Retina (tissue), 1 donor: ENCODE measurements around the gene MOG.
"Not testable (repeated sequence)": the region's sequence is repeated elsewhere in the genome, so short reads cannot be mapped to it uniquely, and the experiment has no call there.

Experiments used
- DNase-seq: peaks from one replicate; pipeline ENCODE4 v3.0.0-alpha.2; 2016

Gene MOG

GRCh38 chr6:29641430-29642148 lies 15.3 kb upstream of the MOG start:
- DNase-seq: no peak

- no peak for DNase-seq
Measured at GRCh38 chr6:29647927-29648642, 8.8 kb upstream of the MOG start.

GRCh38 chr6:29649701-29650673 lies 6.9 kb upstream of the MOG start:
- peak; percentile 97 for DNase-seq

GRCh38 chr6:29651413-29652197 lies 5.3 kb upstream of the MOG start:
- DNase-seq: no peak

- DNase-seq: no peak
Measured at GRCh38 chr6:29652198-29652584, 4.7 kb upstream of the MOG start.

GRCh38 chr6:29653452-29654038 lies 3.3 kb upstream of the MOG start:
- peak; percentile 50 for DNase-seq

- DNase-seq: no peak
Measured at GRCh38 chr6:29655658-29656057, 1.2 kb upstream of the MOG start.

- DNase-seq: no peak
Measured at GRCh38 chr6:29656157-29656556, 735 bp upstream of the MOG start.

GRCh38 chr6:29661071-29661470 lies 4.2 kb downstream of the MOG start:
- DNase-seq: no peak

- DNase-seq: not testable (repeated sequence)
Measured at GRCh38 chr6:29661502-29662141, 4.7 kb downstream of the MOG start.

- no peak for DNase-seq
Measured at GRCh38 chr6:29663300-29664042, 6.6 kb downstream of the MOG start.

GRCh38 chr6:29665942-29666825 lies 9.3 kb downstream of the MOG start:
- no peak for DNase-seq

- DNase-seq: no peak
Measured at GRCh38 chr6:29666826-29667130, 9.9 kb downstream of the MOG start.

- no peak for DNase-seq
Measured at GRCh38 chr6:29667158-29667557, 10.3 kb downstream of the MOG start.

- DNase-seq: no peak
Measured at GRCh38 chr6:29671026-29671425, 14.1 kb downstream of the MOG start.

- DNase-seq: not testable (repeated sequence)
Measured at GRCh38 chr6:29672116-29672515, 15.2 kb downstream of the MOG start.

- no peak for DNase-seq
Measured at GRCh38 chr6:29673161-29673560, 16.3 kb downstream of the MOG start.

- no peak for DNase-seq
Measured at GRCh38 chr6:29674008-29674407, 17.1 kb downstream of the MOG start.

- no peak for DNase-seq
Measured at GRCh38 chr6:29675561-29675960, 18.7 kb downstream of the MOG start.
